ENCODE results near the gene GPX3.

DNA sequence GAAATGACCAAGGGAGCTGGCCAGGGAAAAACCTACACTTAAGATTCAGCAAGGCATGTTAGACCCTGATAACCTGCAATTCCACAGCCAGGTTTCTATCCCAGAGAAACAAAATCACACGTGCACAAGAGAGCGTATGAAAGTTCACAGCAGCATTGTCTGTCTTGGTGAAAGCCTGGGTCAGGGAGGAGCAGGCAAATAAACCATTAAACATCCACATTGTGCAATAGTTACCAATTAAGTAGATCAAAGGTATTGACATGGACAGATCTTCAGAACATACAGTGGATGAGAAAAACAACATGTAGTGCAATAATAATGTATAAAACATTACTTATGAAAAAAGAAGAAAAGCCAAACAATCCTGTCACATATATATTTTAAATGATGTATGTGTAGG is 15.9 kb upstream of the GPX3 start:
- TF ChIP-seq FOXP2 (optimal IDR thresholded peaks at IDR 0.05; ENCODE audit: borderline replicate concordance, extremely low read depth, extremely low read length, insufficient read depth) (no peak), POLR2AphosphoS5 (IDR thresholded peaks at IDR 0.05; ENCODE audit: low read depth, low read length) (no peak)

All from PFSK-1 (cell line).